Fibroblast of peridontal ligament (primary cell): ENCODE results near the gene CCIN.

ENCODE experiments used
- DNase-seq: peaks from one replicate; pipeline ENCODE4 v3.0.0-alpha.2; 2010; ENCODE audit errors: extremely low read depth

The CCIN gene

DNA sequence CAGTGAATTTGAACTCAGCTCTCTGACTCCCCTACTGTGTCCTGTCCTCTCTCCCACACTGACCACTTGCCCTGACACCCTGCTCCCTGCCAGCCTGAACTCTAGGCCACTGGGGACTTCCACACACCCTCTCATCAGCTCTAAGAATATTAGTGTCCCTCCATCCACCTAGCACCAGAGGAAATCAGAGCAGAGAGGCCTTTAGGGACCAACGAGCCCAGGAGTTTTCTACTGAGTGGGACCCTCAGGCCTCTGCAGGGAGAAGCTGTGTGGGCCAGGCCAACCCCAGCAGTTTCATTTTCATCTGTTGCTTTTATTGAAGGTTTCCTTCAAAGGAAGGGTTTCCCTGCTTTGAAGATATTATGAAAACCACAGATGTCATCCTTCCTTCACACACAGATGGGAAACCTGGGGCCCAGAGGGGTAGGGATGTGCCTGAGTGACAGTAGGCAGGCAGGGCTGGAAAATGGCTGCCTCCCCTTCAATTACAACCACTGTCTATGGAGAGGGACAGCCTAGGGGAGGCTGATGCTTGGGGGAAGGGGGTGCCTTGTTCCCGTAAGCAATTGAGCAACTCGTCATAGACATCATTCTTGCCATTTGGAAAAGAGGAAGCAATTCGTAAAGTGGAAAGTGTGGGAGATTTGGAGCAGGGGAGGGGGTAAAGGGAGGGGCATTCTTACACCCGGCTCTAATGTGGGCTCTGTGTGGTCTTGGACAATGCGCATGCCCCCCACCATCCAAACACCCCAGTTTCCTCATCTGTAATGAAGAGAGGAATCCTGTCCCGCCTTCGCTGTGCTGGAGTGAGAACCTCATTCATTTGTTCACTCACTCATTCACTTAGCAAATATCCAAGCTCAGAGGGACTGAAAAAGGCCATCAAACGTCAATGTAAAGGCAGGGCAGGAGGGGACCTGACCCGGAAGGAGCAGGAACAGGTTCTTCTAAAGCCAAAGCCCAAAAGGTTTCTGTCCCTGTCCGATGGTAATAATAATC is 28.8 kb upstream of the CCIN start:
- DNase-seq: no peak

GRCh38 chr9:36141288-36141687 is 27.9 kb upstream of the CCIN start:
- peak; percentile 48 for DNase-seq

- DNase-seq: no peak
These were observed 27.4 kb upstream of the CCIN start for GRCh38 chr9:36141761-36142160.

DNA sequence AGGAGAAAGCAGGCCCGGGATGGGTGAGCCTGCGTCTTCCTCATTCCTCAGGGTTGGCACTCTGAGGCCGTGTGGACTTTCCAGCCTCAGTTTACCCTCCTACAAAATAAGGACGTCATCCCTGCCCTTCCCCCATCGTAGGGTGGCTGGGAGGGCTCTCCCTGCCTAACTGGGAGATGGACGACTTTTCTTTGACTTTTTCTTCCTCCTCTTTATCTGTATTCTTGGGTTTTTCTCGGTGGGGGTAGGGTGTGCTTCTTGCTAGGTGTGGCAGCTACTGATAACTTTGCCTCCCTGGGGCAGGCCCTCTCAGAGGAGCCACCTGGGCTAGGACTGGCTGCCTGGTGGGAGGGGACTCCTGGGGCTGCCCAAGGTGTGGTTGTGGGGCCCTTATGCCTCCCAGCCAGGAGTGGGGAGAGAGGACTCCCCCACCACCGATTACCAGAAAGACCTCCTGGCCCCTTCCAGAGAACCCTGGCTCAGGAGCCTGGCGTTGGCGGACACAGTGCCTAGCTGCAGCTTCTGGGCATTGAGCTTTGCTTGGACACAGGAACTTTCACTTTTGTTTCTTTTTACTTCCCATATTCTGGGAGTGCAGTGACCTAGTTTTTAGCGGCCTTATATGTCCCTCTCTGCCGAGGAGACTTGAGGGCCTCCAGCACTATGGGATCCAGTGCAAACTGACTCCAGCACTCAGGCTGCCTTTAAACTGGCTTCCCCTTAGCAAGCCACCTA is 26.5 kb upstream of the CCIN start:
- DNase-seq: peak; percentile 53

DNA sequence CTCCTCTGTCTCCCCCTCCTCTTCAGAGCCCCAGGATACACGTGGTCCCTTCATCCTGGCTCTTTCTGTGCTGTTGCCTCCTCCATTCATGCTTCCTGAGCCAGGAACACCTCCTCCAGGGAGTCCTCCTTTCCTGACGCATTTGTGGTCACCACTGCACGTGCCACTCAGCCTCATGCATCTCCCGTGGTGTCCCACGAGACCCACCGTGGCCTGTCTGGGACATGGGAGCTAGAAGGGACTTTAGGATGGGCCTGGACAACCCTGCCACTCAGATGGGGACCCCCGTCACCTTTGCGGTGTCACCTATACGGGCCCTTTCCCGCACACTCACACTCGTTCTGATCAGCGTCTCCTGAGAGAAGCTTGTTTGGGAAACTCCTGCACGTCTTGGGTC is 25.9 kb upstream of the CCIN start:
- DNase-seq: no peak

DNA sequence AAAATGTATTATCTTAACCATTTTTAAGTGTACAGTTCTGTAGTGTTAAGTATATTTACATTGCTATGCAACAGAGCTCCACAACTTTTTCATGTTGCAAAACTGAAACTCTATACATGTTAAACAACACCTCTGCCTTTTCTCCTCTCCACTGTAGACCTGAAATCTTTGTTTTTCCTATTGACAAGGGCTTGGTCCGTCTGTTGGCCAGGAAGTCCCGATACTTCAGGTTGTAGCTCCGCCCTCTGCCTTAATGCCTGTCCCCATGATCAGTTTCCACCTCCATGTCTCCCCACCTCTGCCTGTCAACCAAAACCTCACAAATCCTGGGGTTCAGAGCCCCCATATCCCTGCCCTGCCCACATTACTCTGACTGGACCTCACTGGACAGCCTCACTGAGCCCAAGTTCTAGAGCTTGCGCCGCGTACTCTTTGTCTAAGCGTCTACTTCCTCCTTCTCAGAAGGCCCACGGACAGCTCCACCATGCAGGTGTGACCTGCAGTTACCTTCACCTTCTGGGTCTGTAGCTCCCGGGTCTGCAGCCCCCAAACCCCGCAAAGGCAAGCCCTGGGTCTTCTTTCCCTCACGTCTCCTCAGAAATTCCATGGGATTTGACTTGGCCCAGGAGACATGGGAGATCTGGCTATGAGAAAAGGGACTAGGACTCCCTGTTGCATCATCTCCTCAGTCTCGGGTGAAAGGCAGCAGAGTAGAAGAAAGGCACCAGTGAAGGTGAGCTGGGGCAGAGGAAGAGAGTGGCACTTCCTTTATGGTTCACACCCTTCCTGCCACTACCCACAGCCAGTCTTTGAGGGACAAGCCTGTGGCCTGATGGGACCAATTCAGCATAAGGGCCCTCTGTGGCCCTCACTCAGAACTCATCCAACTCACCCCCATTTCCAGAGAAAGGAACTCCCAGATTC is 24.6 kb upstream of the CCIN start:
- DNase-seq: no peak

GRCh38 chr9:36145970-36146369 is 23.2 kb upstream of the CCIN start:
- no peak for DNase-seq

GRCh38 chr9:36146651-36147050 is 22.5 kb upstream of the CCIN start:
- DNase-seq: no peak

GRCh38 chr9:36147441-36148175 is 21.6 kb upstream of the CCIN start:
- no peak for DNase-seq

GRCh38 chr9:36148311-36149051 is 20.7 kb upstream of the CCIN start:
- DNase-seq: peak; percentile 97

DNA sequence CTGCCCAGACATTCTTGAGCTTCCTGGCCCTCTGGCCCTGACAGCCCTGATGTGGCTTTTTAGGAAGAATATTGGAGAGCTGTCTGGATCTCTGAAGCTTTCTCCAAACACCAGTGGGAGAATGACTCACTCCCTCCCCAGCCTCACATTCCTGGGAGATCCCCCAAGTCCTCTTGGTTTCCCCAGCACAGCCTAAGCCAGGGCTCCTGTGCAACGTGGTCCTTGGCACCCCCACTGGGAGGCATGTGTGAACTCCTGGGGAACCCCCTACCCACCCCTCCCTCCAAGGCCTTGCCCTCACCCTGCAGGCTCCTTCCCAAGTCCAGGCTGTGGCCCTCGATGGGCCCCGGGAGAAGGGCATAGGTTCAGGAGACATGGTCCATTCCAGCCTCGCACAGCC is 20.0 kb upstream of the CCIN start:
- peak; percentile 79 for DNase-seq

DNA sequence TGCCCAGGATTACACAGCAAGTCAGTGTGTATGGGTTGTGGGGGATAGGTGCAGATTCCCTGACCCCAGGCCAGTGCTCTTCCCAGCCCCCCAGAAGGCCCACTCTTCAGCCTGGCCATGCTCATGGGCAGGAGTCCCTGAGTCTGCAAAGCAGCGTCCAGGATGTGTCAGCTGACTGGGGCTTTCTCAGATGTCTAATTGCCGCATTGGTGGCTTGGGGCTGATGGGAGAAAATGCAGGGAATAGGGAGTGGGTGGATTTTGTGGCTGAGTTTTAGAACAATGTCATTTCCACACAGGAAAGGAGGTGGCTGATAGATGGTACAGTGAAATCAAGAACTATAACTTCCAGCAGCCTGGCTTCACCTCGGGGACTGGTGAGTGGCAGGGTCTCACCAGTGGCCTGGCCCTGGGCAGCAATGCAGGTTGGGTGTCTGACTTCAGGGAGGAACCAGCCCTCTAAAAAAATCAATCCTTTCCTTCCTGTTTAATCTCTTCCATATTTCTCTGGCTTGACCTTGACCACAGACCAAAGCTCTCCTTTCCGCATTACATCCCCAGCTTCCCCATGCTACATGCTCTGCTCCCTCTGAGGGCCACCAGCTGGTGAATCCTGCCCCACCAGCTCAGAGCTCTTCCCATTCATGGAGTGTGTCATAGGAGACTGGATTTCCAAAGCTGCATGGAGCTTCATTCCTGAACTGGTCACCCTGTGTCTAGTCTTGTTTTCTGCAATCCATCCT is 18.4 kb upstream of the CCIN start:
- DNase-seq: peak; percentile 50

GRCh38 chr9:36151316-36152210 is 17.6 kb upstream of the CCIN start:
- DNase-seq: no peak

GRCh38 chr9:36152741-36153438 is 16.3 kb upstream of the CCIN start:
- DNase-seq: no peak

DNA sequence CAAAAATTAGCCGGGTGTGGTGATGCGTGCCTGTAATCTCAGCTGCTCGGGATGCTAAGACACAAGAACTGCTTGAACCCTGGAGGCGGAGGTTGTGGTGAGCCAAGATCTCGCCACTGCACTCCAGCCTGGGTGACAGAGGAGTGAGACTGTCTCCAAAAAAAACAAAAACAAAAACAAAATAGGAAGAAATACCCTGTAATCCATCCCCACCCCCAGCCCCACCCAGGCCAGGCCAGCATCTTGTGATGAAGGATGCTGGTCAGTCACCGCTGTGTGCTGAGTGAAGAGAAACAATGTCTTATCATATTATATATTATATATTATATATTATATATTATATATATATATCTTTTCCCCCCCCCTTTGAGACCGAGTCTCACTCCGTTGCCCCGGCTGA is 15.4 kb upstream of the CCIN start:
- no peak for DNase-seq

GRCh38 chr9:36154331-36154952 is 14.7 kb upstream of the CCIN start:
- DNase-seq: peak; percentile 75

GRCh38 chr9:36156116-36156515 is 13.1 kb upstream of the CCIN start:
- DNase-seq: no peak

GRCh38 chr9:36158122-36158521 is 11.1 kb upstream of the CCIN start:
- DNase-seq: peak; percentile 65
